ENCODE measurements around the gene LIPI.

LIPI gene

GRCh38 chr21:14235101-14235500, 24.3 kb upstream of the LIPI start:
- no peaks in the 10 kb centered on the region for H3K27me3 ChIP-seq (ENCODE audit: insufficient read depth, low read length, poor library complexity)
- no peaks in the 10 kb centered on the region for H3K36me3 ChIP-seq (ENCODE audit: insufficient read depth, low read length)
- H3K9ac ChIP-seq (ENCODE audit: low read depth, low read length): no peak overlapping the region
- no peak overlapping the region for H3K4me2 ChIP-seq (ENCODE audit: insufficient read depth, low read length)
- H3K4me1 ChIP-seq (ENCODE audit: insufficient read depth, low read length): no peaks in the 10 kb centered on the region
- H4K20me1 ChIP-seq (ENCODE audit: insufficient read depth, low read length): no peaks in the 10 kb centered on the region
- H3K27ac ChIP-seq (ENCODE audit: low read length): no peak overlapping the region
- peaks cover 3% of the 10 kb centered on the region for H3K9me3 ChIP-seq (ENCODE audit: insufficient read depth, low read length, severe bottlenecking)
- H2AFZ ChIP-seq (ENCODE audit: low read depth, low read length): no peak overlapping the region
- DNase-seq (no peak), ATAC-seq (ENCODE audit: insufficient read depth, low read depth) (no peak)
- no peak for TF ChIP-seq CTCF (IDR thresholded peaks at IDR 0.05; ENCODE audit: borderline replicate concordance, extremely low read depth, low read length, poor library complexity, severe bottlenecking)
- no peaks in the 10 kb centered on the region for H3K79me2 ChIP-seq (ENCODE audit: insufficient read depth, low read length)
- no peak overlapping the region for H3K4me3 ChIP-seq (ENCODE audit: low read depth in 1 of 2, low read length in 2 of 2)

DNA sequence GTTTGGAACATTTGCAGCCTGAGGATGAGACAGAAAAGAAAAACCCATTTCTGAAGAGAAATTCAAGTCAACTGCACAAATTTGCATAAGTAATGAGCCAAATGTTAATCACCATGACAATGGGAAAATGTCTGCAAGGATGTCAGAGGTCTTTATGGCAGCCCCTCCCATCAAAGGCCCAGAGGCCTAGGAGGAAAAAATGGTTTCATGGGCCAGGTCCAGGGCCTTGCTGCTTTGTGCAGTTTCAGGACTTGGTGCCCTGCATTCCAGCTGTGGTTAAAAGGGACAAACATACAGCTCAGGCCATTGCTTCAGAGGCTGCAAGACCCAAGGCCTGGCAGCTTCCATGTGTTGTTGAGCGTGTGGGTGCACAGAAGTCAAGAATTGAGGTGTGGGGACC, 18.6 kb upstream of the LIPI start:
- H3K27me3 ChIP-seq (ENCODE audit: insufficient read depth, low read length, poor library complexity): no peaks in the 10 kb centered on the region
- no peaks in the 10 kb centered on the region for H3K4me1 ChIP-seq (ENCODE audit: insufficient read depth, low read length)
- ATAC-seq (ENCODE audit: insufficient read depth, low read depth) (no peak), DNase-seq (no peak)
- H4K20me1 ChIP-seq (ENCODE audit: insufficient read depth, low read length): no peaks in the 10 kb centered on the region
- no peak overlapping the region for H3K9ac ChIP-seq (ENCODE audit: low read depth, low read length)
- H2AFZ ChIP-seq (ENCODE audit: low read depth, low read length): no peak overlapping the region
- H3K4me3 ChIP-seq (ENCODE audit: low read depth in 1 of 2, low read length in 2 of 2): no peak overlapping the region
- peaks cover 18% of the 10 kb centered on the region for H3K9me3 ChIP-seq (ENCODE audit: insufficient read depth, low read length, severe bottlenecking)
- H3K4me2 ChIP-seq (ENCODE audit: insufficient read depth, low read length): no peak overlapping the region
- TF ChIP-seq EZH2 (IDR thresholded peaks at IDR 0.05; ENCODE audit: borderline replicate concordance, low read depth, low read length, severe bottlenecking) (no peak), CTCF (IDR thresholded peaks at IDR 0.05; ENCODE audit: borderline replicate concordance, extremely low read depth, low read length, poor library complexity, severe bottlenecking) (no peak)
- no peaks in the 10 kb centered on the region for H3K79me2 ChIP-seq (ENCODE audit: insufficient read depth, low read length)
- H3K36me3 ChIP-seq (ENCODE audit: insufficient read depth, low read length): no peaks in the 10 kb centered on the region
- no peak overlapping the region for H3K27ac ChIP-seq (ENCODE audit: low read length)

- Histone ChIP-seq H4K20me1 (ENCODE audit: insufficient read depth, low read length) (no peaks in the 10 kb centered on the region), H3K4me2 (ENCODE audit: insufficient read depth, low read length) (no peak overlapping the region), H3K36me3 (ENCODE audit: insufficient read depth, low read length) (no peaks in the 10 kb centered on the region), H3K9me3 (ENCODE audit: insufficient read depth, low read length, severe bottlenecking) (no peaks in the 10 kb centered on the region), H3K4me1 (ENCODE audit: insufficient read depth, low read length) (no peaks in the 10 kb centered on the region), H3K9ac (ENCODE audit: low read depth, low read length) (no peak overlapping the region), H3K4me3 (ENCODE audit: low read depth in 1 of 2, low read length in 2 of 2) (no peak overlapping the region), H2AFZ (ENCODE audit: low read depth, low read length) (no peak overlapping the region), H3K79me2 (ENCODE audit: insufficient read depth, low read length) (no peaks in the 10 kb centered on the region), H3K27ac (ENCODE audit: low read length) (no peak overlapping the region), H3K27me3 (ENCODE audit: insufficient read depth, low read length, poor library complexity) (no peaks in the 10 kb centered on the region)
- no peak for TF ChIP-seq EZH2 (IDR thresholded peaks at IDR 0.05; ENCODE audit: borderline replicate concordance, low read depth, low read length, severe bottlenecking)
- no peak for TF ChIP-seq CTCF (IDR thresholded peaks at IDR 0.05; ENCODE audit: borderline replicate concordance, extremely low read depth, low read length, poor library complexity, severe bottlenecking)
- DNase-seq (no peak), ATAC-seq (ENCODE audit: insufficient read depth, low read depth) (no peak)
Observed at GRCh38 chr21:14223365-14223764, 12.6 kb upstream of the LIPI start.

Measured in DND-41 (cell line).